Measurements from ENCODE around the gene FBXO44. TPM values are rescaled to one million over a fixed set of nuclear protein-coding genes. Genes with fewer than 3 reads are reported as not detected.

Gene FBXO44
- total RNA-seq, 1 experiment from 2014 or later = 34.9 TPM

DNA sequence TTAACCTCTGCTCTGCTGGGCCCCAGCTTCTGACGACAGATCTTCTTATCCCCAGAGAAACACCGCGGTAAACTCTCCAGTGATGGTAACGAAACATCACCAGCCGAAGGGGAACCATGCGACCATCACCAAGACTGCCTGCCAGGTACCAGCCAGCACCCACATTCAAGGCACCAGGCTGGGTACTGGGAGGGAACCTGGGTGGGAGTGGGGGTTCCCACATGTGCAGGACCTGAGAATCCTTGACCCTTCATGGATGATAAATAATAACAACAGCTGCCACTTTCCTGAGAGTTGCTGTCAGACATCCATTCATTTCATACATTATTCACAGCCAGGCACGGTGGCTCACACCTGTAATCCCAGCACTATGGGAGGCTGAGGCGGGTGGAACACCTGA lies 57.6 kb downstream of the FBXO44 start:
- H3K36me3 Mint-ChIP-seq = peaks cover 7% of the 10 kb centered on the region; the same call in 1 of the 2 replicates
- DNase-seq (ENCODE audit: low spot score) = no peak
- no peak for TF ChIP-seq GABPB1 (CRISPR knock-in tag; IDR thresholded peaks at IDR 0.05)
- TF ChIP-seq IRF2 (CRISPR knock-in tag; IDR thresholded peaks at IDR 0.05; ENCODE audit: borderline replicate concordance, low read depth) = no peak
- TF ChIP-seq SOX15 (CRISPR knock-in tag; IDR thresholded peaks at IDR 0.05) = no peak
- TF ChIP-seq NR3C1 (CRISPR knock-in tag; conservative IDR thresholded peaks at IDR 0.05; ENCODE audit: low read depth) = no peak
- TF ChIP-seq NFE2L1 (CRISPR knock-in tag; IDR thresholded peaks at IDR 0.05) = no peak
- no peak for TF ChIP-seq ATF2 (CRISPR knock-in tag; IDR thresholded peaks at IDR 0.05; ENCODE audit: borderline replicate concordance, low read depth)
- no peak for TF ChIP-seq FOXP1 (CRISPR knock-in tag; IDR thresholded peaks at IDR 0.05; ENCODE audit: borderline replicate concordance)
- TF ChIP-seq TP53 (CRISPR knock-in tag; IDR thresholded peaks at IDR 0.05) = no peak
- TF ChIP-seq RORB (CRISPR knock-in tag; IDR thresholded peaks at IDR 0.05) = no peak
- no peak for TF ChIP-seq E2F1 (CRISPR knock-in tag; IDR thresholded peaks at IDR 0.05)
- TF ChIP-seq ZNF532 (CRISPR knock-in tag; IDR thresholded peaks at IDR 0.05; ENCODE audit: borderline replicate concordance) = no peak
- no peak for TF ChIP-seq TEAD4 (CRISPR knock-in tag; IDR thresholded peaks at IDR 0.05)
- no peak for TF ChIP-seq ZNF281 (CRISPR knock-in tag; IDR thresholded peaks at IDR 0.05)
- no peak for TF ChIP-seq PREB (CRISPR knock-in tag; IDR thresholded peaks at IDR 0.05; ENCODE audit: borderline replicate concordance)
- H3K27me3 Mint-ChIP-seq (ENCODE audit: low read depth) = no peaks in the 10 kb centered on the region; the same call in 1 of the 2 replicates
- H3K4me1 Mint-ChIP-seq = peaks cover 19% of the 10 kb centered on the region
- ATAC-seq = no peak
- CTCF ChIA-PET = interaction anchor here (1.0 to 2.6 kb wide), 5 partner anchors 9 to 91 kb away, joined by 4 to 17 read pairs (median 4); partner anchors contain the start of gene FBXO6
- POLR2A ChIA-PET = no interaction called here
- no peak overlapping the region for H3K27ac Mint-ChIP-seq
- no peak overlapping the region for H3K4me3 Mint-ChIP-seq
- no peaks in the 10 kb centered on the region for H3K9me3 Mint-ChIP-seq

Other genes starting within 250 kb of the FBXO44 start
- 5.9 to 6.1 TPM (median 6.0 TPM) in 3 replicates for gene DISP3, start 175.7 kb upstream of the FBXO44 start, total RNA-seq (2021)
- gene FBXO2, start 448 bp upstream of the FBXO44 start, total RNA-seq (2021) = 58.2 to 68.2 TPM (median 63.7 TPM) in 3 replicates
- 0.74 to 1.3 TPM (median 1.1 TPM) in 3 replicates for gene FBXO6, start 9.3 kb downstream of the FBXO44 start, total RNA-seq (2021)
- gene MAD2L2, start 26.3 kb downstream of the FBXO44 start, total RNA-seq (2021) = 283 to 312 TPM (median 305 TPM) in 3 replicates
- gene DRAXIN, start 36.8 kb downstream of the FBXO44 start, total RNA-seq (2021) = 12.0 to 13.4 TPM (median 13.3 TPM) in 3 replicates
- 81.6 to 102 TPM (median 101 TPM) in 3 replicates for gene AGTRAP, start 81.3 kb downstream of the FBXO44 start, total RNA-seq (2021)
- 1.2 to 3.1 TPM (median 2.8 TPM) in 3 replicates for gene C1orf167, start 107.3 kb downstream of the FBXO44 start, total RNA-seq (2021)
- 19.4 to 23.4 TPM (median 22.6 TPM) in 3 replicates for gene MTHFR, start 151.1 kb downstream of the FBXO44 start, total RNA-seq (2021)
- gene CLCN6, start 151.3 kb downstream of the FBXO44 start, total RNA-seq (2021) = 20.0 to 22.3 TPM (median 20.8 TPM) in 3 replicates
- not detected in 3 replicates for gene NPPA, start 192.9 kb downstream of the FBXO44 start, total RNA-seq (2021)
- 0.27 TPM in 1 of 3 replicates, not detected in the others for gene NPPB, start 204.1 kb downstream of the FBXO44 start, total RNA-seq (2021)

All from WTC11 (cell line).